GM18508 (cell line): Measurements from ENCODE around the gene SMAD6.
"Not testable (repeated sequence)": the region's sequence is repeated elsewhere in the genome, so short reads cannot be mapped to it uniquely, and the experiment has no call there.

Source experiments
- ATAC-seq: cut with Tn5 transposase; IDR thresholded peaks from one replicate; pipeline ENCODE4 v1.9.1; 2021; ENCODE audit warnings: moderate number of reproducible peaks; ENCODE audit not compliant: insufficient read depth, unreplicated experiment

Gene SMAD6

DNA sequence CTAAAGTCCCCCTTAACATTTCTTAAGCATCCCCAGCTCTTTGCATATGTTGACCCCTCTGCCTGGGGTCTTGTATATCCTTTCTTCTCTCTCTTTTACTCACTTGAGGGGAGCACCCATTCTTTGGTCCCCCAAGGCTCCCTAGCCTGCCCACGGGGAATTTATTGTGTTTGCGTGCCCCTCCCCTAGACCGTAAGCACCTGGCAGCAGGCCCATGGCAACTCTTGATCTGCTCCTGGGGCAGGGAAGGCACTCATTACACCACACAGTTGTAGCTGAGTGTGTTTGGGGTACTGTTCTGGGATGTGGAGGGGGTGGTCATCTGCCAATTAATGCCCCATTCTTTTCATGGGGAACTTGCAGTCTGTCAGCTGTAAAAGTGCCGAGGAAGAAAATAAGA, 27.3 kb upstream of the SMAD6 start:
- ATAC-seq = no peak

DNA sequence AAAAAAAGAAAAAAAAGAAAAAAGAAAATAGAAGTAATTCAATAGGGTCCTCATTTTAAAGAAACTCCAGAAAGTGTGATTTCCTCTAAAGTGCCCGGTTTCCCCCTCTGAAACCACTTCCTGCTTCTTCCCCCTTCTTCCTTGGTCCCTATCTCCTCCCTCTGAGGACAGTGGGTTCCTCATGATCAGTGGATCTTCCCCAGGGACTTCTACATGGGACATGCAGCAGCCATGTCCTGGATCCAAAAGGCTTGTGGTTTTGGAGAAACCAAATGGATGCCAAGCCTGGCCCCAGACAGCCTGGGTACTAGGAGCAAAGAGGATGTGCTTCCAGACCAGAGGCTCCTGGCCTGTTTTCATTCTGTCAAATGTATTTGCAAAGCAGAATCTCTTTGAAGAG, 26.6 kb upstream of the SMAD6 start:
- no peak for ATAC-seq

DNA sequence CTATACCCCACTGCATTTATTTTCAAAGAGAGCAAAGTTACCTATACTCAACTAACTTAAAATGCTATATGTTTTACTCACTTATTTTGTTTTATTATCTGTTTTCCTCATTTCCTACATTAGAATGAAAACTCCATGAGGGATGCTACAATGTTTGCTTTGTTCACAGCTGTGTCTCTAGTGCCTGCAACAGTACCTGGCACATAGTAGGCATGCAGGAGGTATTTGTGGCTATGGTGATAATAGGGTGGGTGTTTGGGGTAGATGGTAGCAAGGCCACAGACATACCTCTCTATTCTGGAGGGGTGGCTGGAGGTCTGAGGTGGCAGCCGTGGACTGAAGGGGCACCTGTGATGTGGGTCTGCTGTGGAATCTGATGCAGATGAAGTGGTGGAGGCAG, 24.7 kb upstream of the SMAD6 start:
- no peak for ATAC-seq

DNA sequence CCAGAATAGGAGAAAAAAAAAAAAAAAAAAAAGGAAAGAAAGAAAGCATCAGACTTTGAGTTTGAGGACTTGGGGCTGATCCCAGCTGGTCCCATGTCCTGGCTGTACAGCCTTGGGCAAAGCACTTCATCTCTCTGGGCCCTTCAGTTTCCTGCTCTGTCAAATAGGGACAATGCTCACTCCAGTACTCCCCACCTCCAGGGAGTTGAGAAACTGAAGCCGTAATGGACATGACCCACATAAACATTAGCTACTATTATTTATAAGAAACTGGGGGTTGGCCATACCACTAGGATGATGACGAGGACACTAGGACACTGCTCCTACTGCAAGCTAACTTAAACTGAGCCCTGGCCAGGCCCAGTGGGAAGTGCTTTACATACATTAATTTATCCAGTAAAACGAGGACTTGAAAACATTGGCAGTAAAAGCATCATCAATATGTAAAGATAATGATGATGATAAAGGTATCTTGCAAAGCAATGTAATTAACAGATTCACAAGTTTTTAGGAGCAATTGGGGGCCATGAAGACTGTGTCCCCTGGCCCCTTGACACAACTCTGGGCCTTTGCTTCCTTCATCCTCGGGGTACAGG, 22.9 kb upstream of the SMAD6 start:
- ATAC-seq = no peak

- ATAC-seq = no peak
Observed at GRCh38 chr15:66679657-66680108, 22.4 kb upstream of the SMAD6 start.

GRCh38 chr15:66680502-66680901, 21.5 kb upstream of the SMAD6 start:
- ATAC-seq = no peak

GRCh38 chr15:66681395-66681794, 20.6 kb upstream of the SMAD6 start:
- ATAC-seq = no peak

DNA sequence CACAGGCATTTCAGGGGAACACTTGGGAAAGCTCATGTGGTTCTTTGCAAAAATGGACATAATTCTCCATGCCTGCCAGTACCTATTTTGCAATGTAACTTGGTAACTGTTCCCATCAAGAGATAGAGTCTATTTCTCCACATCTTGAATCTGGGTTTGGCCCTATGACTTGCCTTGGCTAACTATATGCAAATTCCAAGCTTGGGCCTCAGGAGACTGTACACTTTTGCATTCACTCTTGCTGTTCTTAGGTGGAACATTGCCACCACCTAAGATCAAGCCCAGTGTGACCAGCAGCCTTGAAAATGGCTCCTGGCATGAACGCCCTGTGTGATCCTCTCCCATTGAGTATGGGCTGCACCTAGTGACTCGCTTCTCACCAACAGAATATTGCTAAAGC, 19.8 kb upstream of the SMAD6 start:
- ATAC-seq = no peak

DNA sequence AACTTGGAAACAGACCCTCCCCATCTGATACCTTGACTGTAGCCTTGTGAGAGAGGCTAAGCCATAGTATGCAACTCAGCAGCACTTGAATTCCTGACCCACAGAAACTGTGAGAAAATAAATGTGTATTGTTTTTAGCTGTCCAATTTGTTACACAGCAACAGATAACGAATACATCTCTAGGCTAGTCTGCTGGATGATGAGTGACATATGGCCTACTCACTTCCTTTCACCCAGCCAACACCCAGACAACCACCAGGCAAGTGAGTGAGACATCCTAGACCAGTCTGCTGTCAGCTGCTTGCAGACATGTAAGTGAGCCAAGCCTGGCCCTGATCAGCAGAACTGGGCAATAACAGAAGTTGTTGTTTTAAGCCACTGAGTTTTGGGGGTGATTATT, 19.2 kb upstream of the SMAD6 start:
- ATAC-seq = no peak

DNA sequence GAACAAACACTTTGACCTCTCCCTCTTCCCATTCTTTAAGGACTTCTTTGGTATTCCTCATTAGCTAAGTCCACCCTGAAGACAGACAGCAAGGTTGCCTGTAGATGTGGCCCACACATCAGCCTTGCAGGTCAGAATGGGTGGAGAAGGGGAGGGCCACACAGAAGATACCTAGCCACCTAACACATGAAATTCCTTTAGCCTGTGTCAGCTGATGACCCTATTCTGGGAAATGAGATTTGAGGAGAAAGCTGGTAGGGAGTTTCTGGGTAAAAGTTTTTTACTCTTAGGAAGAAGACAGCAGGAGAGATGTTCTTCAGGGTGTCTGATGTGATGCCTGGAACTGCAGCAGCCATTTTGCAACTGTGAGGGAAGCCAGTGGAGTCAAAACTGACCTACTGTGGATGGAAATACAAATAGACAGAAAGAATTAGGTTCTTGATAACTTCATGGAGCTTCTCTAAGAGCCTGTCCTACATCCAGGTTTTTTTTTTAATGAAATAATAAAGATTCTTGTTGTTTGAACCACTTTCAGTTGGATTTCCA, 17.8 kb upstream of the SMAD6 start:
- ATAC-seq = no peak

DNA sequence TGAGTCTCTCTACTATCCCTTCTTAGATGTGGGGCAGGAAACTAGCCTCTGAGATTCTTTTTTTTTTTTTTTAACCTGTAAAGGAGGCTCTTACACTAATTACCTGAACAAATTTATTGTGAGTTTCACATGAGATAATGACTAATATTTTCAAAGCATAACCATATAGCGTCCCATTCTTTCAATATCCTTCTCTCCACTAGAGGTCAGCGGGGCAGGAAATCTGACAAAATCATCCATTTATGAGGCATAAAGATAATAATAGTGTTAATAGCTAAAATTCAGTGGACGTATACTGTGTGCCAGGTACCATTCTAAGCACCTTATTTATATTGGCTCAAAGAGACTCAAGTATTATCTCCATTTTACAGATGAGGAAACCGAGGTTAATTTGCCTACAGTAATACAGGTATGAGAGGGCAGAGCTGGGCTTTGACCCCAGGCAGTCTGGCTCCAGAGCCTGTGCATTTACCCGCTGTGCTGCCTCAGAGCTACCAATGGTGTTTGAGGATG, 16.3 kb upstream of the SMAD6 start:
- ATAC-seq = no peak

GRCh38 chr15:66690912-66691311, 11.1 kb upstream of the SMAD6 start:
- not testable (repeated sequence) for ATAC-seq

GRCh38 chr15:66691727-66692126, 10.3 kb upstream of the SMAD6 start:
- no peak for ATAC-seq

DNA sequence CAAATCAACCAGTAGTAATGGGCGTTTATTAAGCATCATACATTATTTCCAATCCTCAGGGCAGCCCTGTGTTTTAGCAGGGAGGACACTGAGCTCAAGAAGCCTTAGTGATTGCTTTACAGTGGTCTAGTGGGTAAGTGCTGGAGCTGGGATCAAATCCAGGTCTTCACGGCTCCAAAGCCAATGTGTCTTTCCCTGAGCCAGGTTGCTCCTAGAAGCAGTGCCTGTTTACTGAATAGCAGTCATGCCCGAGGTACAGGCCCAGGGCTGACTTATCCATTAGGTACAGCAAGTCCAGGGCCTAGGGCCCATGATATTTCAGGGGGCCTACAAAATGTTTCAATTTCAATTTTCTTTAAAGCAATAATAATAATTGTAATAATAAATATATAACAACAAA, 9.6 kb upstream of the SMAD6 start:
- ATAC-seq = no peak

DNA sequence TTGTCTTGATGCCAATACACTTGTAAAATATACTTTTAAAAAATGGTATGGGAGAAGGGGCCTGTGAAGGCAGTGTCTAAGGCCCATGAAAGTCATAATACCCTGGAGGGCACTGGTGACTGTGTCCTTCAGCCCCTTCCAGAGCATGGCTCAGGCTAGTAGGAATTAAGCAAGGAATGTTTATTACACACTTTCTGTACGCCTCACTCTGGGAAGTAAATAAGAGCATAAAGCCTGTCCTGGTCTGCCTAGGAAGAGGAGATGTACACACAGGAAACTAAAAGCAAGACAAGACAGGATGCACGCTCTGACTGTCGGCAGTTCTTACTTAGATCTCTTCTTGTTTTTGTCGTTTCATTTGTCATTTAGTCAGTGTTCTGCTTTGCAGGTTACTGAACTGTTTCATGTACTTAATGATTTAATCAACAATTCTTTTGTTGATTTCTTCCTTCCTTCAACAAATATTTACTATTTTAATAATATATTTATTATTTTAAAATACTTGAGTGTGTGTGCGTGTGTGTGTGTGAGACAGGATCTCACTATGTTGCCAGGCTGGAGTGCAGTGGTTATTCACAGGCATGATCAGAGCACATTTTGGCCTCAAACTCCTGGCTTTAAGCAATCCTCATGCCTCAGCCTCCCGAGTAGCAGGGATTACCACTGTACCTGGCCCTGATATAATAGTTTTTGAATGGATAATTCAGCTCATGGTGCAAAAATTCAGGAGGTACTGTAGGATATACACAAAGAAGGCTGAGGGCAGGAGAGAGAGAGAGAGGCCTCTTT, 9.0 kb upstream of the SMAD6 start:
- ATAC-seq = no peak

DNA sequence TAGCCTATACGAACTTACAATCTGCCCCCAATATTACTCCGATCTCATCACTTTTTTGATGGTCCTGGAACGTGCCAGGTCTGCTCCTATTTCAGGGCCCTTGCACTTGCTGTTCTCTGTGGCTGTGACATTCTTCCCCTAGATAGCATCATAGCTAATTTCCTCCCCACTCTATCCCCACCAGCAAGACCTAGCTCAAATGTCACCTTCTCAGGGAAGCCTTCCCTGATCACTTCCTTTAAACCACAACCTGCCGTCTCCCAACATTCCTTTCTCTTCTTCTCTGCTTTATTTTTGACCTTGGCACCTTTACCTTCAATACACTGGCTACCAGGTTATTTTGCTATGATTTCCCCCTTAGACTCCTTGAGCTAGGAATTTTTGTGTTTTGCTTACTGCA, 5.3 kb upstream of the SMAD6 start:
- no peak for ATAC-seq

GRCh38 chr15:66698318-66698961, 3.6 kb upstream of the SMAD6 start:
- no peak for ATAC-seq

- ATAC-seq = no peak
Observed at GRCh38 chr15:66698971-66699370, 3.1 kb upstream of the SMAD6 start.

GRCh38 chr15:66700412-66700801, 1.6 kb upstream of the SMAD6 start:
- no peak for ATAC-seq

- no peak for ATAC-seq
Observed at GRCh38 chr15:66700802-66701421, 1.1 kb upstream of the SMAD6 start.
